Right hindlimb (tissue), 1 donor: ENCODE measurements around the gene CBFA2T3.

ENCODE experiments used
- DNase-seq: peaks from one replicate; pipeline ENCODE4 v3.0.0-alpha.2; 2018

CBFA2T3 gene

GRCh38 chr16:88885693-88886280 lies 91.2 kb downstream of the CBFA2T3 start:
- no peak for DNase-seq

- DNase-seq, result no peak
These were observed 92.3 kb downstream of the CBFA2T3 start for GRCh38 chr16:88884569-88885271.

GRCh38 chr16:88883946-88884345 lies 93.1 kb downstream of the CBFA2T3 start:
- peak; percentile 63 for DNase-seq

- no peak for DNase-seq
These were observed 93.7 kb downstream of the CBFA2T3 start for GRCh38 chr16:88883117-88883895.

- DNase-seq, result no peak
These were observed 94.5 kb downstream of the CBFA2T3 start for GRCh38 chr16:88882358-88883030.

GRCh38 chr16:88881675-88882357 lies 95.2 kb downstream of the CBFA2T3 start:
- DNase-seq, result no peak

- no peak for DNase-seq
These were observed 95.9 kb downstream of the CBFA2T3 start for GRCh38 chr16:88881007-88881615.

- no peak for DNase-seq
These were observed 96.6 kb downstream of the CBFA2T3 start for GRCh38 chr16:88880226-88881006.

GRCh38 chr16:88879788-88880055 lies 97.3 kb downstream of the CBFA2T3 start:
- no peak for DNase-seq

- no peak for DNase-seq
These were observed 97.8 kb downstream of the CBFA2T3 start for GRCh38 chr16:88878967-88879787.

- DNase-seq, result no peak
These were observed 98.7 kb downstream of the CBFA2T3 start for GRCh38 chr16:88878356-88878755.

GRCh38 chr16:88877564-88878289 lies 99.3 kb downstream of the CBFA2T3 start:
- no peak for DNase-seq

GRCh38 chr16:88876942-88877526 lies 100.0 kb downstream of the CBFA2T3 start:
- no peak for DNase-seq

GRCh38 chr16:88875703-88876234 lies 101.2 kb downstream of the CBFA2T3 start:
- no peak for DNase-seq

GRCh38 chr16:88874938-88875599 lies 101.9 kb downstream of the CBFA2T3 start:
- no peak for DNase-seq

- no peak for DNase-seq
These were observed 104.2 kb downstream of the CBFA2T3 start for GRCh38 chr16:88872650-88873331.

- no peak for DNase-seq
These were observed 105.1 kb downstream of the CBFA2T3 start for GRCh38 chr16:88871730-88872416.

GRCh38 chr16:88871349-88871702 lies 105.7 kb downstream of the CBFA2T3 start:
- no peak for DNase-seq
